Endothelial cell of umbilical vein (primary cell): ENCODE measurements around the gene TRIM37.

ENCODE experiments used
- EZH2 ChIP-seq: IDR thresholded peaks from 2 replicates; pipeline ENCODE4 v1.6.1; 2012; ENCODE audit warnings: borderline replicate concordance, low read depth, mild to moderate bottlenecking, moderate library complexity, low read length, inconsistent platforms; ENCODE audit not compliant: severe bottlenecking
- JUN ChIP-seq: IDR thresholded peaks from 2 replicates; pipeline ENCODE4 v1.6.1; 2011; ENCODE audit warnings: borderline replicate concordance, low read depth; ENCODE audit not compliant: insufficient read length, insufficient read depth
- MYC ChIP-seq: IDR thresholded peaks from one replicate; pipeline ENCODE4 v1.6.1; 2011; ENCODE audit warnings: mild to moderate bottlenecking, low read depth, low read length
- POLR2A ChIP-seq: IDR thresholded peaks from 2 replicates; pipeline ENCODE4 v1.6.1; 2012; ENCODE audit warnings: low read depth, mild to moderate bottlenecking, control low read depth, low read length
- TF ChIP-seq, protein P1 (sequence below), 2 donors: IDR thresholded peaks; 1 replicate in 1 of 2; 2 replicates in 1 of 2; pipeline ENCODE4 v1.5.1; 2011; ENCODE audit warnings: low read length in 2 of 2, mild to moderate bottlenecking in 2 of 2, moderate library complexity in 2 of 2, control low read depth in 1 of 2, inconsistent platforms in 1 of 2, low read depth in 1 of 2; ENCODE audit not compliant: insufficient read depth in 1 of 2; ENCODE audit errors: extremely low read depth in 1 of 2
- TF ChIP-seq, protein P2 (sequence below): IDR thresholded peaks from 2 replicates; pipeline ENCODE4 v1.6.1; 2011; ENCODE audit not compliant: insufficient read depth, insufficient read length

GRCh38 chr17:59124665-59125064, 18.0 kb upstream of the TRIM37 start:
- TF ChIP-seq EZH2 (no peak), POLR2A (no peak), MYC (no peak), JUN (no peak)
- TF ChIP-seq, protein P1, sequence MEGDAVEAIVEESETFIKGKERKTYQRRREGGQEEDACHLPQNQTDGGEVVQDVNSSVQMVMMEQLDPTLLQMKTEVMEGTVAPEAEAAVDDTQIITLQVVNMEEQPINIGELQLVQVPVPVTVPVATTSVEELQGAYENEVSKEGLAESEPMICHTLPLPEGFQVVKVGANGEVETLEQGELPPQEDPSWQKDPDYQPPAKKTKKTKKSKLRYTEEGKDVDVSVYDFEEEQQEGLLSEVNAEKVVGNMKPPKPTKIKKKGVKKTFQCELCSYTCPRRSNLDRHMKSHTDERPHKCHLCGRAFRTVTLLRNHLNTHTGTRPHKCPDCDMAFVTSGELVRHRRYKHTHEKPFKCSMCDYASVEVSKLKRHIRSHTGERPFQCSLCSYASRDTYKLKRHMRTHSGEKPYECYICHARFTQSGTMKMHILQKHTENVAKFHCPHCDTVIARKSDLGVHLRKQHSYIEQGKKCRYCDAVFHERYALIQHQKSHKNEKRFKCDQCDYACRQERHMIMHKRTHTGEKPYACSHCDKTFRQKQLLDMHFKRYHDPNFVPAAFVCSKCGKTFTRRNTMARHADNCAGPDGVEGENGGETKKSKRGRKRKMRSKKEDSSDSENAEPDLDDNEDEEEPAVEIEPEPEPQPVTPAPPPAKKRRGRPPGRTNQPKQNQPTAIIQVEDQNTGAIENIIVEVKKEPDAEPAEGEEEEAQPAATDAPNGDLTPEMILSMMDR (IDR thresholded peaks at IDR 0.05; ENCODE audit: extremely low read depth in 1 of 2, insufficient read depth in 1 of 2, low read depth in 1 of 2, low read length in 2 of 2): no peak
- TF ChIP-seq, protein P2, sequence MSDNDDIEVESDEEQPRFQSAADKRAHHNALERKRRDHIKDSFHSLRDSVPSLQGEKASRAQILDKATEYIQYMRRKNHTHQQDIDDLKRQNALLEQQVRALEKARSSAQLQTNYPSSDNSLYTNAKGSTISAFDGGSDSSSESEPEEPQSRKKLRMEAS: no peak
